Epithelial cell of proximal tubule (primary cell): ENCODE data around the gene SLC25A27. TPM values are rescaled to one million over a fixed set of nuclear protein-coding genes. Genes with fewer than 3 reads are reported as not detected.

ENCODE experiments used
- DNase-seq: peaks from one replicate; pipeline ENCODE4 v3.0.0-alpha.2; 2011; ENCODE audit warnings: low read depth
- H3K4me3 ChIP-seq: 2 replicates; pipeline ENCODE4 v1.5.1; 2011; ENCODE audit warnings: low read depth, mild to moderate bottlenecking, low read length
- total RNA-seq: library from RNA; depleted of rRNA; stranded (reverse); fragments of >200 nt; gene quantifications from 2 replicates; pipeline ENCODE4 v1.2.3, GENCODE V29; 2015
- TF ChIP-seq, protein P1 (sequence below): conservative IDR thresholded peaks from 2 replicates; pipeline ENCODE4 v1.5.1; 2012; ENCODE audit warnings: low read depth, mild to moderate bottlenecking, low read length

SLC25A27 gene
- total RNA-seq, 1 donor from 2014 or later = 1.7 TPM

- no peak for DNase-seq
- H3K4me3 ChIP-seq = no peak overlapping the region
- TF ChIP-seq, protein P1, sequence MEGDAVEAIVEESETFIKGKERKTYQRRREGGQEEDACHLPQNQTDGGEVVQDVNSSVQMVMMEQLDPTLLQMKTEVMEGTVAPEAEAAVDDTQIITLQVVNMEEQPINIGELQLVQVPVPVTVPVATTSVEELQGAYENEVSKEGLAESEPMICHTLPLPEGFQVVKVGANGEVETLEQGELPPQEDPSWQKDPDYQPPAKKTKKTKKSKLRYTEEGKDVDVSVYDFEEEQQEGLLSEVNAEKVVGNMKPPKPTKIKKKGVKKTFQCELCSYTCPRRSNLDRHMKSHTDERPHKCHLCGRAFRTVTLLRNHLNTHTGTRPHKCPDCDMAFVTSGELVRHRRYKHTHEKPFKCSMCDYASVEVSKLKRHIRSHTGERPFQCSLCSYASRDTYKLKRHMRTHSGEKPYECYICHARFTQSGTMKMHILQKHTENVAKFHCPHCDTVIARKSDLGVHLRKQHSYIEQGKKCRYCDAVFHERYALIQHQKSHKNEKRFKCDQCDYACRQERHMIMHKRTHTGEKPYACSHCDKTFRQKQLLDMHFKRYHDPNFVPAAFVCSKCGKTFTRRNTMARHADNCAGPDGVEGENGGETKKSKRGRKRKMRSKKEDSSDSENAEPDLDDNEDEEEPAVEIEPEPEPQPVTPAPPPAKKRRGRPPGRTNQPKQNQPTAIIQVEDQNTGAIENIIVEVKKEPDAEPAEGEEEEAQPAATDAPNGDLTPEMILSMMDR = peak; percentile 67
These were observed 26.4 kb upstream of the SLC25A27 start for GRCh38 chr6:46626228-46626909.

DNA sequence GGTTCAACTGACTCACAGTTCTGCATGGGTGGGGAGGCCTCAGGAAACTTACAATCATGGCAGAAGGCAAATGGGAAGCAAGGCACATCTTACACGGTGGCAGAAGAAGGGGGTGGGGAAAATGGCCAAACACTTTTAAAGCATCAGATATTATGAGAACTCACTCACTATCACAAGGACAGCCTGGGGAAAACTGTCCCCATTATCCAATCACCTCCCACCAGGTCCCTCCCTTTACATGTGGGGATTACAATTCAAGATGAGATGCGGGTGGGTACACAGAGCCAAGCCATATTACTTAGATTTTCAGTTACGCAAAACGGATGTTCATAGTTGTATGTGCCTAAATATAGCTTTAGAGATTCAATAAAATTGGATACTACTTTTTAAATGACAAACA lies 25.8 kb upstream of the SLC25A27 start:
- no peak for DNase-seq
- no peak overlapping the region for H3K4me3 ChIP-seq
- TF ChIP-seq, protein P1 = no peak

- H3K4me3 ChIP-seq = no peak overlapping the region
- TF ChIP-seq, protein P1 = no peak
- no peak for DNase-seq
These were observed 24.3 kb upstream of the SLC25A27 start for GRCh38 chr6:46628498-46628897.

DNA sequence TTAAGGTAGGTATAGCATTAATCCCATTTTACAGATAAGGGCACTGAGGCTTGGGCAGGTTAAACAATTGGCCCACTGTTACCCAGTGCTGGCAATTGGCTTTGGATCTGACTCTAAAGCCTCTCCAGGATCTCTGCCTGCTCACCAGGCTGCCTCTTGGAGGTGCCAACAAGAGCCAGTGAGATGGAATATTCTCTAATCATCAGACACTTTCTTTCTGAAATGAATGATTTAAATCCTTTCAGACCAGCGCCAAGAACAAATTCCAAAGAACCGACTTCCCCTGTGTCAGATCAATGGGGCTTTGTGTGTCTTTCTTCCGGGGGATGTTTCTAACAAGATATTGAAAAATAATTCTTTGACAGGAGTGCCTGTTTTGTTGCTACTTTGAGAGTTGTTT lies 23.8 kb upstream of the SLC25A27 start:
- TF ChIP-seq, protein P1 = no peak
- H3K4me3 ChIP-seq = no peak overlapping the region
- no peak for DNase-seq

DNA sequence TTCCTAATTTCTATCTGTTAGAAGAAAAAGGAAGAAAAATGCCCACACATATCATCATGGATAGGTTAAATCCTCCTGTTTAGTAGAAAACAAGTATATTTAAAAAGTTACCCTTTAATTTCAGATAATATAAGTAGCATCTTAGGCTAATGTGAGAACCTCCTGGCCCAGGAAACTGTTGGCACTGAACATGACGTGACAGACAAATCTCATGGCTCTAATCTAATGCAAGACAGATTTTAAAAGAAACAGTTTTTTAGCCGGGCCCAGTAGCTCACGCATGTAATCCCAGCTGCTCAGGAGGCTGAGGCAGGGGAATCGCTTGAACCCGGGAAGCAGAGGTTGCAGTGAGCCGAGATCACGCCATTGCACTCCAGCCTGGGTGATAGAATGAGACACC lies 23.1 kb upstream of the SLC25A27 start:
- no peak overlapping the region for H3K4me3 ChIP-seq
- TF ChIP-seq, protein P1 = no peak
- no peak for DNase-seq

- TF ChIP-seq, protein P1 = no peak
- no peak overlapping the region for H3K4me3 ChIP-seq
- no peak for DNase-seq
These were observed 20.7 kb upstream of the SLC25A27 start for GRCh38 chr6:46632053-46632452.

GRCh38 chr6:46635462-46635861 lies 17.3 kb upstream of the SLC25A27 start:
- no peak overlapping the region for H3K4me3 ChIP-seq
- TF ChIP-seq, protein P1 = no peak
- no peak for DNase-seq
